MM.1S (cell line): ENCODE results near the gene SLC22A3.

ENCODE experiments used
- EZH2 ChIP-seq: fragments of 300-600 bp; sonication (generic); optimal IDR thresholded peaks from 2 replicates; pipeline ENCODE3; 2017; ENCODE audit warnings: low read depth, mild to moderate bottlenecking, antibody characterized with exemption, low read length, mixed read lengths
- EZH2phosphoT487 ChIP-seq: fragments of 300-600 bp; sonication (generic); IDR thresholded peaks from 2 replicates; pipeline ENCODE4 v1.6.1; 2018; ENCODE audit warnings: antibody characterized with exemption, low read length
- TF ChIP-seq, protein P1 (sequence below): fragments of 300-600 bp; sonication (generic); IDR thresholded peaks from 2 replicates; pipeline ENCODE4 v1.5.1; 2016; ENCODE audit warnings: antibody characterized with exemption, low read length, mixed read lengths

DNA sequence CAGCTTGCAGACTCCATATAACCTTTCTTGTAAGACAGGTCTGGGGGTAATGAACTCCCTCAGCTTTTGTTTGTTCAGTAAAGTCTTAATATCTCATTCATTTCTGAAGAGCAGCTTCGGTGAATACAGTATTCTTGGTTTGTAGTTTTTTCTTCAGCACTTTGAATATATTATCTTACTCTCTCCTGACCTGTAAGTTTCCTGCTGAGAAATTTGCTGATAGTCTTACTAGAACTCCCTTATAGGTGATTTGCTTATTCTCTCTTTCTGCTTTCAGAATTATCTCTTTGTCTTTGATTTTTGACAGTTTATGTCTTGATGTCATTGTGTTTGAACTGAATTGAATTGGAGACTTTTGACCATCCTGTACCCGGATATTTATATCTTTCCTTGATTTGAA lies 35.3 kb upstream of the SLC22A3 start:
- TF ChIP-seq, protein P1, sequence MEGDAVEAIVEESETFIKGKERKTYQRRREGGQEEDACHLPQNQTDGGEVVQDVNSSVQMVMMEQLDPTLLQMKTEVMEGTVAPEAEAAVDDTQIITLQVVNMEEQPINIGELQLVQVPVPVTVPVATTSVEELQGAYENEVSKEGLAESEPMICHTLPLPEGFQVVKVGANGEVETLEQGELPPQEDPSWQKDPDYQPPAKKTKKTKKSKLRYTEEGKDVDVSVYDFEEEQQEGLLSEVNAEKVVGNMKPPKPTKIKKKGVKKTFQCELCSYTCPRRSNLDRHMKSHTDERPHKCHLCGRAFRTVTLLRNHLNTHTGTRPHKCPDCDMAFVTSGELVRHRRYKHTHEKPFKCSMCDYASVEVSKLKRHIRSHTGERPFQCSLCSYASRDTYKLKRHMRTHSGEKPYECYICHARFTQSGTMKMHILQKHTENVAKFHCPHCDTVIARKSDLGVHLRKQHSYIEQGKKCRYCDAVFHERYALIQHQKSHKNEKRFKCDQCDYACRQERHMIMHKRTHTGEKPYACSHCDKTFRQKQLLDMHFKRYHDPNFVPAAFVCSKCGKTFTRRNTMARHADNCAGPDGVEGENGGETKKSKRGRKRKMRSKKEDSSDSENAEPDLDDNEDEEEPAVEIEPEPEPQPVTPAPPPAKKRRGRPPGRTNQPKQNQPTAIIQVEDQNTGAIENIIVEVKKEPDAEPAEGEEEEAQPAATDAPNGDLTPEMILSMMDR = no peak
- TF ChIP-seq EZH2 (no peak), EZH2phosphoT487 (no peak)
